Karpas-422 (cell line): ENCODE data around the gene FUBP3. TPM values are rescaled to one million over a fixed set of nuclear protein-coding genes. Genes with fewer than 3 reads are reported as not detected.
"Not testable (repeated sequence)": the region's sequence is repeated elsewhere in the genome, so short reads cannot be mapped to it uniquely, and the experiment has no call there.

Experiments
- DNase-seq: peaks from one replicate; pipeline ENCODE4 v3.0.0-alpha.2; 2015
- H2AFZ ChIP-seq: fragments of 200-600 bp; sonication (generic); 2 replicates; pipeline ENCODE4 v1.6.1; 2014; ENCODE audit warnings: antibody characterized with exemption, low read length, mixed read lengths
- H3K27ac ChIP-seq: fragments of 200-600 bp; sonication (generic); 2 replicates; pipeline ENCODE4 v1.5.1; 2014; ENCODE audit warnings: mild to moderate bottlenecking, low read length, moderate library complexity
- H3K27me3 ChIP-seq: fragments of 200-600 bp; sonication (generic); 2 replicates; pipeline ENCODE4 v1.6.1; 2014; ENCODE audit warnings: low read length, mixed read lengths
- H3K36me3 ChIP-seq: fragments of 200-600 bp; sonication (generic); 2 replicates; pipeline ENCODE4 v1.6.1; 2014; ENCODE audit warnings: low read length, mixed read lengths; ENCODE audit not compliant: insufficient read depth
- H3K4me1 ChIP-seq: fragments of 200-600 bp; sonication (generic); 2 replicates; pipeline ENCODE4 v1.6.1; 2014; ENCODE audit warnings: mild to moderate bottlenecking, low read length, mixed read lengths
- H3K4me2 ChIP-seq: fragments of 200-600 bp; sonication (generic); 2 replicates; pipeline ENCODE4 v1.6.1; 2014; ENCODE audit warnings: low read length, low read depth, mild to moderate bottlenecking; ENCODE audit not compliant: poor library complexity, severe bottlenecking
- H3K4me3 ChIP-seq: fragments of 200-600 bp; sonication (generic); 2 replicates; pipeline ENCODE4 v1.5.1; 2014; ENCODE audit warnings: mild to moderate bottlenecking, antibody characterized with exemption, low read length, mixed read lengths
- H3K79me2 ChIP-seq: fragments of 200-600 bp; sonication (generic); 2 replicates; pipeline ENCODE4 v1.6.1; 2014; ENCODE audit warnings: mild to moderate bottlenecking, low read length, mixed read lengths
- H3K9ac ChIP-seq: fragments of 200-600 bp; sonication (generic); 2 replicates; pipeline ENCODE4 v1.6.0; 2014; ENCODE audit warnings: low read length
- H3K9me2 ChIP-seq: fragments of 200-600 bp; sonication (generic), shearing (Covaris generic); replicated peaks from 2 replicates; pipeline ENCODE4 v1.6.0; 2014; ENCODE audit warnings: mild to moderate bottlenecking, low read length, moderate library complexity; ENCODE audit not compliant: insufficient read depth
- H3K9me3 ChIP-seq: fragments of 300-700, 200-600 bp; sonication (generic); 2 replicates; pipeline ENCODE4 v1.6.1; 2014; ENCODE audit warnings: low read length, mixed read lengths
- H4K20me1 ChIP-seq: fragments of 200-600 bp; sonication (generic); 2 replicates; pipeline ENCODE4 v1.6.1; 2014; ENCODE audit warnings: mild to moderate bottlenecking, antibody characterized with exemption, low read length, low read depth; ENCODE audit not compliant: insufficient read depth
- small RNA-seq: library from RNA; depleted of rRNA; stranded (forward); fragments of <200 nt; gene quantifications from one replicate; pipeline ENCODE3, GENCODE V24; 2014
- total RNA-seq: library from RNA; depleted of rRNA; stranded (reverse); fragments of >200 nt; shearing (Covaris generic); gene quantifications from 2 replicates; pipeline ENCODE4 v1.2.3, GENCODE V29; 2014; ENCODE audit warnings: low replicate concordance; rRNA removed

Gene FUBP3
- total RNA-seq, 1 experiment from 2014 or later, result 31.2 TPM

DNA sequence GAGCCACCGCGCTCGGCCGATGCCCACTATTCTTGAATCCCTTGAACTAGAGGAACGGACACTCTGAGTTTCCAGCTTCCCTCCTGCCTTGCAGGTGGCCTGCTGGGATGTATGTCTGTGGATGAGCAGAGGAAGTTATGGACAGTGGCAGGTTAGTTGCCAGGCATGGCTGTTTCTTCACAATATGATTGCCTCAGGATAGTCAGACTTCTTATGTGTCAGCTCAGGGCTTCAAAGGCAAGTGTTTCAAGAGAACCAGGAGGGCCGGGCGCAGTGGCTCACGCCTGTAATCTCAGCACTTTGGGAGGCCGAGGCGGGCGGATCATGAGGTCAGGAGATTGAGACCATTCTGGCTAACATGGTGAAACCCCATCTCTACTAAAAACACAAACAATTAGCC, 106.6 kb downstream of the FUBP3 start:
- not testable (repeated sequence) for DNase-seq, H3K36me3 ChIP-seq, H3K9me2 ChIP-seq, H3K9me3 ChIP-seq, H3K79me2 ChIP-seq, H3K27ac ChIP-seq, H3K4me2 ChIP-seq, H3K9ac ChIP-seq, H4K20me1 ChIP-seq, H2AFZ ChIP-seq, H3K27me3 ChIP-seq, H3K4me3 ChIP-seq
- H3K4me1 ChIP-seq, result peaks cover 26% of the 10 kb centered on the region

GRCh38 chr9:130687615-130688014, 108.2 kb downstream of the FUBP3 start:
- Histone ChIP-seq H3K9me3 (no peaks in the 10 kb centered on the region), H3K36me3 (no peaks in the 10 kb centered on the region), H3K27ac (no peak overlapping the region), H3K4me3 (no peak overlapping the region), H3K4me2 (no peak overlapping the region), H3K27me3 (0 out of 2 replicates have a peak, but pooled peaks cover 2% of the 10 kb centered on the region), H3K9ac (no peak overlapping the region), H3K79me2 (no peaks in the 10 kb centered on the region), H4K20me1 (no peaks in the 10 kb centered on the region), H3K4me1 (peaks cover 14% of the 10 kb centered on the region), H3K9me2 (no peaks in the 10 kb centered on the region), H2AFZ (no peak overlapping the region)
- no peak for DNase-seq

Small RNAs within 50 kb of the gene (small RNA-seq; reads per million reads assigned to genes)
- not detected for gene MIR6856

Other genes with a start within 250 kb of the FUBP3 start
- gene ASS1, start 134.6 kb upstream of the FUBP3 start, total RNA-seq, result not detected in 2 replicates
- 0.07 TPM in 1 of 2 replicates, not detected in the other for gene PRDM12, start 85.0 kb downstream of the FUBP3 start, total RNA-seq
- gene EXOSC2, start 114.2 kb downstream of the FUBP3 start, total RNA-seq, result 14.6 and 20.6 TPM in 2 replicates